Tibial nerve (tissue), 4 donors: ENCODE results near the gene CPNE1. TPM values are rescaled to one million over a fixed set of nuclear protein-coding genes. Genes with fewer than 3 reads are reported as not detected.

Experiments used
- DNase-seq, 2 donors: peaks; one replicate each; pipeline ENCODE4 v3.0.0-alpha.2; 2019; ENCODE audit warnings: low spot score in 2 of 2
- H3K27ac ChIP-seq, 4 donors: fragments of 200-600 bp; sonication (generic) in 3 of 4; one replicate each; pipeline ENCODE4 v1.5.1; 2017 to 2019; ENCODE audit warnings: mild to moderate bottlenecking in 1 of 4
- H3K27me3 ChIP-seq, 2 donors: fragments of 200-600 bp; sonication (generic) in 1 of 2; one replicate each; pipeline versions ENCODE4 v1.5.1 to v1.6.0; 2017 to 2019
- H3K36me3 ChIP-seq, 3 donors: fragments of 200-600 bp; sonication (generic); one replicate each; pipeline ENCODE4 v1.5.1; 2018 to 2019
- H3K4me1 ChIP-seq, 4 donors: fragments of 200-600 bp; sonication (generic) in 3 of 4; one replicate each; pipeline ENCODE4 v1.5.1; 2017 to 2019
- H3K4me3 ChIP-seq, 4 donors: fragments of 200-600 bp; sonication (generic) in 3 of 4; one replicate each; pipeline ENCODE4 v1.5.1; 2017 to 2019; ENCODE audit warnings: mild to moderate bottlenecking in 1 of 4, moderate library complexity in 1 of 4
- H3K9me3 ChIP-seq, 4 donors: fragments of 200-600 bp; sonication (generic) in 3 of 4; one replicate each; pipeline ENCODE4 v1.5.1; 2017 to 2019
- CTCF ChIP-seq, 5 experiments: fragments of 200-600 bp in 3 of 5; fragments of 450-650 bp in 2 of 5; sonication (generic) in 3 of 5; IDR thresholded peaks; one replicate each; pipeline ENCODE4 v1.5.1; 2016 to 2019; ENCODE audit warnings: antibody characterized with exemption in 5 of 5, mild to moderate bottlenecking in 3 of 5, moderate library complexity in 2 of 5
- EP300 ChIP-seq, 2 donors: sonication (generic); formaldehyde crosslinking; IDR thresholded peaks; one replicate each; pipeline ENCODE4 v1.6.1; 2017; ENCODE audit warnings: antibody characterized with exemption in 2 of 2, mild to moderate bottlenecking in 1 of 2
- POLR2A ChIP-seq, 2 donors: fragments of 450-650 bp; IDR thresholded peaks; one replicate each; pipeline ENCODE4 v1.6.1; 2017; ENCODE audit warnings: antibody characterized with exemption in 2 of 2, mild to moderate bottlenecking in 2 of 2, moderate library complexity in 2 of 2
- WGBS, 2 donors: methylation state at CpG; one replicate each; pipeline ENCODE4 v1.1.5; 2018; 5-methylcytosine and 5-hydroxymethylcytosine counted together
- total RNA-seq, 4 donors: library from RNA; depleted of rRNA; stranded (reverse); fragments of >200 nt; gene quantifications; one replicate each; pipeline ENCODE4 v1.1.0, GENCODE V29; 2016

CPNE1 gene
- total RNA-seq, 4 donors from 2014 or later, result 116 to 151 (median 144) TPM

GRCh38 chr20:35661053-35661452 is 3.6 kb downstream of the CPNE1 start:
- Histone ChIP-seq H3K27me3 (no peaks in the 10 kb centered on the region), H3K9me3 (no peaks in the 10 kb centered on the region), H3K36me3 (no peaks in the 10 kb centered on the region), H3K27ac (peak overlapping the region in 2 of 4 donors; percentile 62 to 64), H3K4me3 (peak overlapping the region in 1 of 4 donors; percentile 2), H3K4me1 (peaks cover 0 to 78% (median 47%) of the 10 kb centered on the region in 4 donors)
- no peak for DNase-seq
- WGBS, 2 donors, result 69 to 71% methylated on average over 2 of the region's 2 CpGs
- TF ChIP-seq CTCF (IDR thresholded peaks at IDR 0.05) (no peak), EP300 (IDR thresholded peaks at IDR 0.05) (no peak), POLR2A (IDR thresholded peaks at IDR 0.05) (no peak)

GRCh38 chr20:35660122-35660937 is 4.4 kb downstream of the CPNE1 start:
- peaks cover 0 to 80% (median 47%) of the 10 kb centered on the region in 4 donors for H3K4me1 ChIP-seq
- no peak overlapping the region for H3K27ac ChIP-seq
- 90 to 95% methylated on average over 10 of the region's 10 CpGs for WGBS, 2 donors
- H3K36me3 ChIP-seq, result no peaks in the 10 kb centered on the region
- H3K27me3 ChIP-seq, result no peaks in the 10 kb centered on the region
- no peaks in the 10 kb centered on the region for H3K9me3 ChIP-seq
- TF ChIP-seq POLR2A (IDR thresholded peaks at IDR 0.05) (no peak), EP300 (IDR thresholded peaks at IDR 0.05) (no peak), CTCF (IDR thresholded peaks at IDR 0.05) (no peak)
- H3K4me3 ChIP-seq, result no peak overlapping the region
- no peak for DNase-seq

GRCh38 chr20:35657271-35657670 is 7.4 kb downstream of the CPNE1 start:
- 30 to 32% methylated on average over 1 of the region's 1 CpG for WGBS, 2 donors
- Histone ChIP-seq H3K36me3 (peaks cover 0 to 30% (median 15%) of the 10 kb centered on the region in 3 donors), H3K9me3 (no peaks in the 10 kb centered on the region), H3K4me3 (no peak overlapping the region), H3K27me3 (no peaks in the 10 kb centered on the region), H3K4me1 (peaks cover 0 to 78% (median 36%) of the 10 kb centered on the region in 4 donors), H3K27ac (no peak overlapping the region)
- TF ChIP-seq CTCF (IDR thresholded peaks at IDR 0.05) (no peak), POLR2A (IDR thresholded peaks at IDR 0.05) (no peak), EP300 (IDR thresholded peaks at IDR 0.05) (no peak)
- no peak for DNase-seq

- no peak for DNase-seq
- Histone ChIP-seq H3K4me3 (no peak overlapping the region), H3K27me3 (no peaks in the 10 kb centered on the region), H3K27ac (no peak overlapping the region), H3K36me3 (peaks cover 0 to 31% (median 15%) of the 10 kb centered on the region in 3 donors), H3K4me1 (peaks cover 0 to 75% (median 10%) of the 10 kb centered on the region in 4 donors), H3K9me3 (no peaks in the 10 kb centered on the region)
- TF ChIP-seq CTCF (IDR thresholded peaks at IDR 0.05) (no peak), EP300 (IDR thresholded peaks at IDR 0.05) (no peak), POLR2A (IDR thresholded peaks at IDR 0.05) (no peak)
- 94 to 95% methylated on average over 9 of the region's 9 CpGs for WGBS, 2 donors
Observed at GRCh38 chr20:35654415-35654814, 10.3 kb downstream of the CPNE1 start.

GRCh38 chr20:35653893-35654292 is 10.8 kb downstream of the CPNE1 start:
- 70 to 77% methylated on average over 4 of the region's 4 CpGs for whole genome bisulfite sequencing, 2 donors
- no peaks in the 10 kb centered on the region for H3K27me3 ChIP-seq

More at GRCh38 chr20:35653893-35654292, 10.8 kb downstream of the CPNE1 start:
- no peak for DNase-seq
- H3K4me1 ChIP-seq, result peaks cover 0 to 75% (median 11%) of the 10 kb centered on the region in 4 donors
- no peak for TF ChIP-seq POLR2A (IDR thresholded peaks at IDR 0.05)
- no peak for TF ChIP-seq CTCF (IDR thresholded peaks at IDR 0.05)
- no peak for TF ChIP-seq EP300 (IDR thresholded peaks at IDR 0.05)
- H3K27ac ChIP-seq, result no peak overlapping the region
- peaks cover 0 to 31% (median 15%) of the 10 kb centered on the region in 3 donors for H3K36me3 ChIP-seq
- no peaks in the 10 kb centered on the region for H3K9me3 ChIP-seq
- H3K4me3 ChIP-seq, result no peak overlapping the region
